A673 (cell line): Measurements from ENCODE around the gene BOLA3.

Experiments
- EZH2 ChIP-seq: fragments of 200-600 bp; sonication (generic); IDR thresholded peaks from 2 replicates; pipeline ENCODE4 v1.6.1; 2017; ENCODE audit warnings: borderline replicate concordance, low read depth, mild to moderate bottlenecking, mixed read lengths, antibody characterized with exemption, low read length; ENCODE audit not compliant: poor library complexity, severe bottlenecking
- TF ChIP-seq, protein P1 (sequence below): fragments of 300-800, 200-600 bp; sonication (generic); conservative IDR thresholded peaks from 2 replicates; pipeline ENCODE4 v1.5.1; 2017; ENCODE audit warnings: low read depth, mild to moderate bottlenecking, antibody characterized with exemption, low read length, moderate library complexity, mixed read lengths

- TF ChIP-seq, protein P1, sequence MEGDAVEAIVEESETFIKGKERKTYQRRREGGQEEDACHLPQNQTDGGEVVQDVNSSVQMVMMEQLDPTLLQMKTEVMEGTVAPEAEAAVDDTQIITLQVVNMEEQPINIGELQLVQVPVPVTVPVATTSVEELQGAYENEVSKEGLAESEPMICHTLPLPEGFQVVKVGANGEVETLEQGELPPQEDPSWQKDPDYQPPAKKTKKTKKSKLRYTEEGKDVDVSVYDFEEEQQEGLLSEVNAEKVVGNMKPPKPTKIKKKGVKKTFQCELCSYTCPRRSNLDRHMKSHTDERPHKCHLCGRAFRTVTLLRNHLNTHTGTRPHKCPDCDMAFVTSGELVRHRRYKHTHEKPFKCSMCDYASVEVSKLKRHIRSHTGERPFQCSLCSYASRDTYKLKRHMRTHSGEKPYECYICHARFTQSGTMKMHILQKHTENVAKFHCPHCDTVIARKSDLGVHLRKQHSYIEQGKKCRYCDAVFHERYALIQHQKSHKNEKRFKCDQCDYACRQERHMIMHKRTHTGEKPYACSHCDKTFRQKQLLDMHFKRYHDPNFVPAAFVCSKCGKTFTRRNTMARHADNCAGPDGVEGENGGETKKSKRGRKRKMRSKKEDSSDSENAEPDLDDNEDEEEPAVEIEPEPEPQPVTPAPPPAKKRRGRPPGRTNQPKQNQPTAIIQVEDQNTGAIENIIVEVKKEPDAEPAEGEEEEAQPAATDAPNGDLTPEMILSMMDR: no peak
- TF ChIP-seq EZH2: no peak
These were observed 36.2 kb upstream of the BOLA3 start for GRCh38 chr2:74183878-74184277.
